SK-N-SH (cell line): ENCODE data around the gene RNF157. TPM values are rescaled to one million over a fixed set of nuclear protein-coding genes. Genes with fewer than 3 reads are reported as not detected.

ENCODE experiments used
- CTCF ChIA-PET: fragments of 300-600, 350-600 bp; formaldehyde crosslinking; extraction: SDS; loops from one replicate; lab custom pipeline; 2021; lab: Yijun Ruan, JAX
- POLR2A ChIA-PET: fragments of 350-600 bp; sonication (Branson Sonifier 250); formaldehyde crosslinking; extraction: SDS; loops from one replicate; lab custom pipeline; 2020; ENCODE audit warnings: antibody characterized with exemption, inconsistent platforms; lab: Yijun Ruan, JAX
- DNase-seq: peaks from one replicate; pipeline ENCODE4 v3.0.0; 2012
- H2AFZ ChIP-seq: fragments of 200-600 bp; sonication (generic); 2 replicates; pipeline ENCODE4 v1.8.1; 2016; ENCODE audit warnings: antibody characterized with exemption, mild to moderate bottlenecking, low read depth
- H3F3A ChIP-seq: fragments of 200-600 bp; sonication (generic); replicated peaks from 2 replicates; pipeline ENCODE3; 2016; ENCODE audit warnings: antibody characterized with exemption, mild to moderate bottlenecking; ENCODE audit not compliant: insufficient read depth
- H3K27ac ChIP-seq, 2 experiments: fragments of 200-500 bp in 1 of 2; fragments of 200-600 bp in 1 of 2; sonication (Bioruptor generic) in 1 of 2; sonication (generic), shearing (Covaris generic) in 1 of 2; 2 replicates each; pipeline versions ENCODE4 v1.5.1 to v1.6.1; 2014 to 2016; ENCODE audit warnings: low read depth in 2 of 2, inconsistent platforms in 1 of 2, low read length in 1 of 2, mild to moderate bottlenecking in 1 of 2, mixed read lengths in 1 of 2
- H3K27me3 ChIP-seq: fragments of 200-600 bp; sonication (generic), shearing (Covaris generic); 2 replicates; pipeline ENCODE4 v1.6.1; 2016; ENCODE audit warnings: mixed run types; ENCODE audit not compliant: insufficient read depth
- H3K36me3 ChIP-seq, 2 experiments: fragments of 200-500 bp in 1 of 2; fragments of 200-600 bp in 1 of 2; sonication (Bioruptor generic) in 1 of 2; sonication (generic) in 1 of 2; replicated peaks in 1 of 2; 2 replicates each; pipeline versions ENCODE3 to v1.5.1; 2014 to 2016; ENCODE audit warnings: low read length in 1 of 2, mild to moderate bottlenecking in 1 of 2; ENCODE audit not compliant: insufficient read depth in 2 of 2, control insufficient read depth in 1 of 2
- H3K4me1 ChIP-seq, 2 experiments: fragments of 200-500 bp in 1 of 2; fragments of 200-600 bp in 1 of 2; sonication (Bioruptor generic) in 1 of 2; sonication (generic), shearing (Covaris generic) in 1 of 2; 2 replicates each; pipeline versions ENCODE4 v1.5.1 to v1.6.1; 2014 to 2016; ENCODE audit warnings: low read depth in 1 of 2, low read length in 1 of 2, mixed run types in 1 of 2; ENCODE audit not compliant: insufficient read depth in 2 of 2, control insufficient read depth in 1 of 2
- H3K4me2 ChIP-seq: fragments of 200-600 bp; sonication (generic), shearing (Covaris generic); 2 replicates; pipeline ENCODE4 v1.6.1; 2017; ENCODE audit warnings: mixed run types
- H3K4me3 ChIP-seq, 2 experiments: fragments of 200-500 bp in 1 of 2; fragments of 200-600 bp in 1 of 2; sonication (Bioruptor generic) in 1 of 2; sonication (generic), shearing (Covaris generic) in 1 of 2; 2 replicates each; pipeline versions ENCODE4 v1.5.1 to v1.8.1; 2014 to 2016; ENCODE audit warnings: low read depth in 2 of 2, inconsistent platforms in 1 of 2, low read length in 1 of 2, mild to moderate bottlenecking in 1 of 2, mixed read lengths in 1 of 2, moderate library complexity in 1 of 2
- H3K79me2 ChIP-seq: fragments of 200-600 bp; sonication (generic); 2 replicates; pipeline ENCODE4 v1.8.1; 2017; ENCODE audit warnings: mild to moderate bottlenecking; ENCODE audit not compliant: insufficient read depth
- H3K9ac ChIP-seq: fragments of 200-600 bp; sonication (generic); 2 replicates; pipeline ENCODE4 v1.6.1; 2017; ENCODE audit warnings: mixed run types
- H3K9me2 ChIP-seq: fragments of 200-600 bp; sonication (generic); 2 replicates; pipeline ENCODE4 v1.6.1; 2017; ENCODE audit warnings: mixed run types
- H3K9me3 ChIP-seq: fragments of 200-600 bp; sonication (generic); 2 replicates; pipeline ENCODE4 v1.6.1; 2017; ENCODE audit warnings: mixed run types, mild to moderate bottlenecking, moderate library complexity
- H4K20me1 ChIP-seq: fragments of 200-600 bp; sonication (generic); 2 replicates; pipeline ENCODE4 v1.6.1; 2017; ENCODE audit warnings: mild to moderate bottlenecking, mixed run types; ENCODE audit not compliant: insufficient read depth
- CHD2 ChIP-seq: fragments of 150-350 bp; IDR thresholded peaks from 2 replicates; pipeline ENCODE4 v1.6.1; 2018; ENCODE audit warnings: low read length; ENCODE audit not compliant: partially characterized antibody
- EP300 ChIP-seq, 2 experiments: IDR thresholded peaks; 2 replicates each; pipeline versions ENCODE4 v1.4.0 to v1.6.1; 2012; ENCODE audit warnings: borderline replicate concordance in 1 of 2, low read depth in 1 of 2, low read length in 1 of 2
- FOXM1 ChIP-seq: IDR thresholded peaks from 2 replicates; pipeline ENCODE4 v1.4.0; 2012; ENCODE audit warnings: low read depth, mild to moderate bottlenecking
- GABPA ChIP-seq: IDR thresholded peaks from 2 replicates; pipeline ENCODE4 v1.4.0; 2012; ENCODE audit warnings: low read depth, mild to moderate bottlenecking
- GATA2 ChIP-seq: sonication (generic); formaldehyde crosslinking; IDR thresholded peaks from 2 replicates; pipeline ENCODE4 v1.5.0; 2020; ENCODE audit warnings: mild to moderate bottlenecking, missing genetic modification reagents
- NFIC ChIP-seq: IDR thresholded peaks from 2 replicates; pipeline ENCODE4 v1.4.0; 2012; ENCODE audit warnings: borderline replicate concordance
- RAD21 ChIP-seq: IDR thresholded peaks from 2 replicates; pipeline ENCODE4 v1.6.1; 2012; ENCODE audit warnings: mild to moderate bottlenecking, low read length
- RXRA ChIP-seq: IDR thresholded peaks from 2 replicates; pipeline ENCODE4 v1.4.0; 2012; ENCODE audit warnings: low read depth, mild to moderate bottlenecking, borderline replicate concordance
- TAF1 ChIP-seq: IDR thresholded peaks from 2 replicates; pipeline ENCODE4 v1.6.1; 2012; ENCODE audit warnings: low read depth, mild to moderate bottlenecking, low read length, moderate library complexity, borderline replicate concordance
- TEAD4 ChIP-seq: IDR thresholded peaks from 2 replicates; pipeline ENCODE4 v1.4.0; 2012; ENCODE audit warnings: mild to moderate bottlenecking, borderline replicate concordance; ENCODE audit not compliant: insufficient read depth
- WGBS: methylation state at CpG from one replicate; pipeline ENCODE4 v1.1.6; 2017; ENCODE audit warnings: low lambda C conversion rate; 5-methylcytosine and 5-hydroxymethylcytosine counted together
- polyA plus RNA-seq, 3 experiments: library from polyadenylated mRNA; depleted of rRNA; stranded (reverse); fragments of >200 nt; gene quantifications; 2 replicates each; pipeline ENCODE4 v1.2.3, GENCODE V29; 2012
- TF ChIP-seq, protein P1 (sequence below): IDR thresholded peaks from 2 replicates; pipeline ENCODE4 v1.6.1; 2012; ENCODE audit warnings: mild to moderate bottlenecking, low read depth, low read length, moderate library complexity
- TF ChIP-seq, protein P2 (sequence below): IDR thresholded peaks from 2 replicates; pipeline ENCODE4 v1.4.0; 2012; ENCODE audit warnings: low read depth, borderline replicate concordance
- TF ChIP-seq, protein P3 (sequence below): IDR thresholded peaks from 2 replicates; pipeline ENCODE4 v1.4.0; 2012; ENCODE audit warnings: low read depth
- TF ChIP-seq, protein P4 (sequence below): fragments of 150-350 bp; IDR thresholded peaks from 2 replicates; pipeline ENCODE4 v1.6.1; 2016; ENCODE audit warnings: mild to moderate bottlenecking, low read depth, low read length

Gene RNF157
- polyA plus RNA-seq, 1 of the 3 experiments (the other 2 are of a cell fraction), result 5.2 TPM

DNA sequence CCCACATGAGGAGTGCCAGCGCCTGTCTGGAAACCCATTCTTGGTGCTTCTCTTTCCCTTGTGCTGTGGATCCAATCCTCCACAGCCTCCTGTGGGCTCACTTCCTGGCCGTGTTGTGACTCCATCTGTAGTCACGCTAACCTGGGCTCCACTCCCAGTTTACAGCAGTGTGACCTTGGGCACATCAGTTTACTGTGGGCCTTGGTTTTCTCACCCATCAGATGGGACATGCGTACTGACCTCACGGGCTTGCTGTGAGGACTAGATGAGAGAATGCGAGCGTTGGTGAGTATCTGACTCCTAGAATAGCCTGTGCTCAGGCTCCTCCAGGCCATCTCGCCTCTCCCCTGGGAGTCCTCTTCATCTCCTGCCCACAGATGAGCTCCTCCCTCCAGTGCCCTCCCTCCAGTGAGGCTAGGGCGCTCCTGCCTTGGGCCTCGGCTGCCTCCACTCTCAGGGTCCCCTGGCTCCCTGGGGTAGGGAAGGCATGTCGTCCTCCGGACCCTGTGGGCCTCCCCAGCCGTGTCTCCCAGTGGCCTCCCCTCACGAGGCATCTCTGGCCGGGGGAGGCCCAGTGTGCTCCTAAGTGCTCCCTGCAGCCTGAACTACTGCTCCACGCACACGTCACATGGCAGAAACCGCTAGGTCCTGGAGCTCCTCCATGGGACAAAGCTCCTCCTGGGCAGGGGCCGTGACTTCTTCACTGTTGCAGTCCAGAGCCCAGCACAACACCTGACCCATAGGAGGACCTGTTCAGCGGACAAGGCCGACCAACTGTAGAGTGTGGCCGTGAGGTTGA is 94.0 kb downstream of the RNF157 start:
- Histone ChIP-seq H3K4me3 (no peak overlapping the region), H3K9ac (no peak overlapping the region), H4K20me1 (no peaks in the 10 kb centered on the region), H3K4me1 (peaks cover 0 to 8% of the 10 kb centered on the region in 2 experiments; a peak in 2 of 4 replicates), H3K9me3 (no peaks in the 10 kb centered on the region), H3K27me3 (no peaks in the 10 kb centered on the region), H3K27ac (no peak overlapping the region), H3F3A (peaks cover 4% of the 10 kb centered on the region), H3K79me2 (no peaks in the 10 kb centered on the region), H3K36me3 (no peaks in the 10 kb centered on the region)
- 85% methylated on average over 22 of the region's 22 CpGs for WGBS
- DNase-seq, result no peak
- POLR2A ChIA-PET, result no interaction called here
- TF ChIP-seq TEAD4 (no peak), EP300 (IDR thresholded peaks at IDR 0.05; ENCODE audit: borderline replicate concordance in 1 of 2, low read depth in 1 of 2, low read length in 1 of 2) (no peak), NFIC (no peak), FOXM1 (no peak)
- TF ChIP-seq, protein P1, sequence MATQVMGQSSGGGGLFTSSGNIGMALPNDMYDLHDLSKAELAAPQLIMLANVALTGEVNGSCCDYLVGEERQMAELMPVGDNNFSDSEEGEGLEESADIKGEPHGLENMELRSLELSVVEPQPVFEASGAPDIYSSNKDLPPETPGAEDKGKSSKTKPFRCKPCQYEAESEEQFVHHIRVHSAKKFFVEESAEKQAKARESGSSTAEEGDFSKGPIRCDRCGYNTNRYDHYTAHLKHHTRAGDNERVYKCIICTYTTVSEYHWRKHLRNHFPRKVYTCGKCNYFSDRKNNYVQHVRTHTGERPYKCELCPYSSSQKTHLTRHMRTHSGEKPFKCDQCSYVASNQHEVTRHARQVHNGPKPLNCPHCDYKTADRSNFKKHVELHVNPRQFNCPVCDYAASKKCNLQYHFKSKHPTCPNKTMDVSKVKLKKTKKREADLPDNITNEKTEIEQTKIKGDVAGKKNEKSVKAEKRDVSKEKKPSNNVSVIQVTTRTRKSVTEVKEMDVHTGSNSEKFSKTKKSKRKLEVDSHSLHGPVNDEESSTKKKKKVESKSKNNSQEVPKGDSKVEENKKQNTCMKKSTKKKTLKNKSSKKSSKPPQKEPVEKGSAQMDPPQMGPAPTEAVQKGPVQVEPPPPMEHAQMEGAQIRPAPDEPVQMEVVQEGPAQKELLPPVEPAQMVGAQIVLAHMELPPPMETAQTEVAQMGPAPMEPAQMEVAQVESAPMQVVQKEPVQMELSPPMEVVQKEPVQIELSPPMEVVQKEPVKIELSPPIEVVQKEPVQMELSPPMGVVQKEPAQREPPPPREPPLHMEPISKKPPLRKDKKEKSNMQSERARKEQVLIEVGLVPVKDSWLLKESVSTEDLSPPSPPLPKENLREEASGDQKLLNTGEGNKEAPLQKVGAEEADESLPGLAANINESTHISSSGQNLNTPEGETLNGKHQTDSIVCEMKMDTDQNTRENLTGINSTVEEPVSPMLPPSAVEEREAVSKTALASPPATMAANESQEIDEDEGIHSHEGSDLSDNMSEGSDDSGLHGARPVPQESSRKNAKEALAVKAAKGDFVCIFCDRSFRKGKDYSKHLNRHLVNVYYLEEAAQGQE, result no peak
- TF ChIP-seq, all 33 proteins: peak for 0
- Histone ChIP-seq H2AFZ (no peak overlapping the region), H3K9me2 (no peaks in the 10 kb centered on the region), H3K4me2 (no peak overlapping the region)
- CTCF ChIA-PET, result interaction anchor here (0.6 to 16.5 kb wide), 10 partner anchors 11 to 252 kb away, joined by 3 to 119 read pairs (median 5); no protein-coding TSS in a partner anchor

DNA sequence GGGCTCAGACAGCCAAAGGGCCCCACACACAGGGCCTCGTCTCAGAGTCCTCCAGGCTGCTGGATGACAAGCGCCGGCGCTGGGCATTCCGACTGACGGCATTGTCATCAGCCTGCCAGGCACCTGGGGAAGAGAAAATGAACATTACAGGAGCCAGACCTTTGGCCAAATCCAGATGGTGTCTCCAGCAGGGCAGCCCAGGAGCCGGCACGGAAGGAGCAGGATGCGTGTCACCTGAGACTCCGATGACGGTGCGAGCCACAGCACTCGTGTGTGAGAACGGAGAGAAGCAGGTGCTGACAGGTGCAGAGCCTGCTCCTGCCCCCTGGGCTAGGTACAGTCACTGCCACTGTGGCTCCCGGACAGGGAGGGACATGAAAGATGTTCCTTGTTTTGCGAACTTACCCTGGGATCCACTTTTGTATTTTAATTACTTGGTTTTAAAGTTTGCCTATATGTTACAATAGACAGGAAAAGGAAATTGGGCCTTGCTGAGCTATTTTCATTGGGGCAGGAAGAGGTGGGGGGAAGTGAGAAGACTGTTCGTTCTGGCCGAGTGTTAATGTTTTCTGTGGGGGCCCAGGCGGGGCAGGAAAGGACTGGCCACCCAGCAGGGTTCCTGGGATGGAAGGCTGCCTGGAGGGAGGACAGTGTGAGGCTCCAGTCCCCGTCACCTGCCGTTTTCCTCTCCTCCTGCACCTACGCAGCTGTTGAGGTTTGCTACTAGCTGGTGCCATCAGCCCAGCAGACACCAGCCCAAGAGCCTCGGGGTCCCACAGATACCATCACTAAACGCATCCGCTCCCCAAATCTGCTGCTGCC is 94.9 kb downstream of the RNF157 start:
- Histone ChIP-seq H3F3A (peaks cover 4% of the 10 kb centered on the region), H3K36me3 (no peaks in the 10 kb centered on the region), H2AFZ (no peak overlapping the region), H3K4me1 (peaks cover 0 to 14% of the 10 kb centered on the region in 2 experiments; a peak in 2 of 4 replicates), H3K9me2 (no peaks in the 10 kb centered on the region), H4K20me1 (no peaks in the 10 kb centered on the region), H3K4me2 (no peak overlapping the region), H3K4me3 (no peak overlapping the region), H3K27me3 (peaks cover 3% of the 10 kb centered on the region; the same call in 1 of the 2 replicates), H3K27ac (no peak overlapping the region), H3K9me3 (no peaks in the 10 kb centered on the region), H3K9ac (no peak overlapping the region), H3K79me2 (no peaks in the 10 kb centered on the region)
- ChIA-PET CTCF (interaction anchor here (0.6 to 16.5 kb wide), 9 partner anchors 10 to 253 kb away, joined by 3 to 119 read pairs (median 5); no protein-coding TSS in a partner anchor), POLR2A (no interaction called here)
- DNase-seq, result no peak
- WGBS, result 90% methylated on average over 24 of the region's 25 CpGs
- TF ChIP-seq, protein P2, sequence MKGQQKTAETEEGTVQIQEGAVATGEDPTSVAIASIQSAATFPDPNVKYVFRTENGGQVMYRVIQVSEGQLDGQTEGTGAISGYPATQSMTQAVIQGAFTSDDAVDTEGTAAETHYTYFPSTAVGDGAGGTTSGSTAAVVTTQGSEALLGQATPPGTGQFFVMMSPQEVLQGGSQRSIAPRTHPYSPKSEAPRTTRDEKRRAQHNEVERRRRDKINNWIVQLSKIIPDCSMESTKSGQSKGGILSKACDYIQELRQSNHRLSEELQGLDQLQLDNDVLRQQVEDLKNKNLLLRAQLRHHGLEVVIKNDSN, result no peak
- TF ChIP-seq GABPA, result no peak
- no peak for TF ChIP-seq RAD21
- TF ChIP-seq, protein P3, sequence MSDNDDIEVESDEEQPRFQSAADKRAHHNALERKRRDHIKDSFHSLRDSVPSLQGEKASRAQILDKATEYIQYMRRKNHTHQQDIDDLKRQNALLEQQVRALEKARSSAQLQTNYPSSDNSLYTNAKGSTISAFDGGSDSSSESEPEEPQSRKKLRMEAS, result no peak
- TF ChIP-seq CHD2, result no peak
- TF ChIP-seq GATA2 (CRISPR knock-in tag), result no peak
- no peak for TF ChIP-seq RXRA
- no peak for TF ChIP-seq TAF1
- TF ChIP-seq, protein P4, sequence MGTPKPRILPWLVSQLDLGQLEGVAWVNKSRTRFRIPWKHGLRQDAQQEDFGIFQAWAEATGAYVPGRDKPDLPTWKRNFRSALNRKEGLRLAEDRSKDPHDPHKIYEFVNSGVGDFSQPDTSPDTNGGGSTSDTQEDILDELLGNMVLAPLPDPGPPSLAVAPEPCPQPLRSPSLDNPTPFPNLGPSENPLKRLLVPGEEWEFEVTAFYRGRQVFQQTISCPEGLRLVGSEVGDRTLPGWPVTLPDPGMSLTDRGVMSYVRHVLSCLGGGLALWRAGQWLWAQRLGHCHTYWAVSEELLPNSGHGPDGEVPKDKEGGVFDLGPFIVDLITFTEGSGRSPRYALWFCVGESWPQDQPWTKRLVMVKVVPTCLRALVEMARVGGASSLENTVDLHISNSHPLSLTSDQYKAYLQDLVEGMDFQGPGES, result no peak
- TF ChIP-seq, protein P1, result no peak
